PC-3 (cell line): ENCODE measurements around the gene NTRK2.

Experiments used
- EZH2 ChIP-seq: fragments of 300-600 bp; sonication (generic); IDR thresholded peaks from one replicate; pipeline ENCODE4 v1.6.1; 2017; ENCODE audit warnings: antibody characterized with exemption, mild to moderate bottlenecking, low read length; ENCODE audit not compliant: unreplicated experiment
- EZH2phosphoT487 ChIP-seq: fragments of 300-600 bp; sonication (generic); IDR thresholded peaks from 2 replicates; pipeline ENCODE4 v1.6.1; 2018; ENCODE audit warnings: mild to moderate bottlenecking, antibody characterized with exemption, low read length, borderline replicate concordance
- TF ChIP-seq, protein P1 (sequence below): fragments of 300-600 bp; sonication (generic); conservative IDR thresholded peaks from 2 replicates; pipeline ENCODE4 v1.5.1; 2017; ENCODE audit warnings: antibody characterized with exemption, low read depth, mild to moderate bottlenecking, low read length

DNA sequence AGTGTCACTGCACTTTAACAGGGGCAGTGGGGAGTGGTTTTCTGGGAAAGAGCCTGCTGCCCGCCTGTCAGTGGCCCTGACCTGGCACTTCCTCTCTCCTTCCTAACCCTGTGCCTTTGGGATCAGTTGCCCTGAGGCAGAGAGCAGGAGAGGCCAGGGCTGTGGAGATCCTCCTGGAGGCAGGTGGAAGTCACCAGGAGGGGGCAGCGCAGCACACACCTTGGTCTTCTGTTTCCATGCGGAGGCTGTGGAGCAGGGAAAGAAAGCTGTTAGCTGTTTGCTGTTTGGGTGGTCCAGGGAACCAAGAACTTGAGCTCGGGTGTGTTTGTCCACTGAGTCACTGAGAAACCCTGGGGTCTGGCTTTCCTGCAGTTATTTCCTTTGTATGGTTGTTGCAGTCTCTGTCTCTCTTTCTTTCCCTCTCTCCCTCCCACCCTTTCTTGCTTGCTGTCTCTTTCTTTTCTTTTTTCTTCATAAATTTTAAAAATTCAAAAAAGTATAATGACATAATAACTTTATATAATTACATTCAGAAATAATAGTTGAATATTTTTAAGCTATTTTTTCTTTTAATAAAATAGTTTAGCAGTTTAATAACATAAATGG, 28.1 kb downstream of the NTRK2 start:
- TF ChIP-seq, protein P1, sequence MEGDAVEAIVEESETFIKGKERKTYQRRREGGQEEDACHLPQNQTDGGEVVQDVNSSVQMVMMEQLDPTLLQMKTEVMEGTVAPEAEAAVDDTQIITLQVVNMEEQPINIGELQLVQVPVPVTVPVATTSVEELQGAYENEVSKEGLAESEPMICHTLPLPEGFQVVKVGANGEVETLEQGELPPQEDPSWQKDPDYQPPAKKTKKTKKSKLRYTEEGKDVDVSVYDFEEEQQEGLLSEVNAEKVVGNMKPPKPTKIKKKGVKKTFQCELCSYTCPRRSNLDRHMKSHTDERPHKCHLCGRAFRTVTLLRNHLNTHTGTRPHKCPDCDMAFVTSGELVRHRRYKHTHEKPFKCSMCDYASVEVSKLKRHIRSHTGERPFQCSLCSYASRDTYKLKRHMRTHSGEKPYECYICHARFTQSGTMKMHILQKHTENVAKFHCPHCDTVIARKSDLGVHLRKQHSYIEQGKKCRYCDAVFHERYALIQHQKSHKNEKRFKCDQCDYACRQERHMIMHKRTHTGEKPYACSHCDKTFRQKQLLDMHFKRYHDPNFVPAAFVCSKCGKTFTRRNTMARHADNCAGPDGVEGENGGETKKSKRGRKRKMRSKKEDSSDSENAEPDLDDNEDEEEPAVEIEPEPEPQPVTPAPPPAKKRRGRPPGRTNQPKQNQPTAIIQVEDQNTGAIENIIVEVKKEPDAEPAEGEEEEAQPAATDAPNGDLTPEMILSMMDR, result peak; percentile 62
- no peak for TF ChIP-seq EZH2phosphoT487
- TF ChIP-seq EZH2, result no peak
